ENCODE results near the gene PTPRD.

- TF ChIP-seq, protein P1, sequence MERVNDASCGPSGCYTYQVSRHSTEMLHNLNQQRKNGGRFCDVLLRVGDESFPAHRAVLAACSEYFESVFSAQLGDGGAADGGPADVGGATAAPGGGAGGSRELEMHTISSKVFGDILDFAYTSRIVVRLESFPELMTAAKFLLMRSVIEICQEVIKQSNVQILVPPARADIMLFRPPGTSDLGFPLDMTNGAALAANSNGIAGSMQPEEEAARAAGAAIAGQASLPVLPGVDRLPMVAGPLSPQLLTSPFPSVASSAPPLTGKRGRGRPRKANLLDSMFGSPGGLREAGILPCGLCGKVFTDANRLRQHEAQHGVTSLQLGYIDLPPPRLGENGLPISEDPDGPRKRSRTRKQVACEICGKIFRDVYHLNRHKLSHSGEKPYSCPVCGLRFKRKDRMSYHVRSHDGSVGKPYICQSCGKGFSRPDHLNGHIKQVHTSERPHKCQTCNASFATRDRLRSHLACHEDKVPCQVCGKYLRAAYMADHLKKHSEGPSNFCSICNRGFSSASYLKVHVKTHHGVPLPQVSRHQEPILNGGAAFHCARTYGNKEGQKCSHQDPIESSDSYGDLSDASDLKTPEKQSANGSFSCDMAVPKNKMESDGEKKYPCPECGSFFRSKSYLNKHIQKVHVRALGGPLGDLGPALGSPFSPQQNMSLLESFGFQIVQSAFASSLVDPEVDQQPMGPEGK (tag by site-specific recombination; IDR thresholded peaks at IDR 0.05) = no peak
- TF ChIP-seq, protein P2, sequence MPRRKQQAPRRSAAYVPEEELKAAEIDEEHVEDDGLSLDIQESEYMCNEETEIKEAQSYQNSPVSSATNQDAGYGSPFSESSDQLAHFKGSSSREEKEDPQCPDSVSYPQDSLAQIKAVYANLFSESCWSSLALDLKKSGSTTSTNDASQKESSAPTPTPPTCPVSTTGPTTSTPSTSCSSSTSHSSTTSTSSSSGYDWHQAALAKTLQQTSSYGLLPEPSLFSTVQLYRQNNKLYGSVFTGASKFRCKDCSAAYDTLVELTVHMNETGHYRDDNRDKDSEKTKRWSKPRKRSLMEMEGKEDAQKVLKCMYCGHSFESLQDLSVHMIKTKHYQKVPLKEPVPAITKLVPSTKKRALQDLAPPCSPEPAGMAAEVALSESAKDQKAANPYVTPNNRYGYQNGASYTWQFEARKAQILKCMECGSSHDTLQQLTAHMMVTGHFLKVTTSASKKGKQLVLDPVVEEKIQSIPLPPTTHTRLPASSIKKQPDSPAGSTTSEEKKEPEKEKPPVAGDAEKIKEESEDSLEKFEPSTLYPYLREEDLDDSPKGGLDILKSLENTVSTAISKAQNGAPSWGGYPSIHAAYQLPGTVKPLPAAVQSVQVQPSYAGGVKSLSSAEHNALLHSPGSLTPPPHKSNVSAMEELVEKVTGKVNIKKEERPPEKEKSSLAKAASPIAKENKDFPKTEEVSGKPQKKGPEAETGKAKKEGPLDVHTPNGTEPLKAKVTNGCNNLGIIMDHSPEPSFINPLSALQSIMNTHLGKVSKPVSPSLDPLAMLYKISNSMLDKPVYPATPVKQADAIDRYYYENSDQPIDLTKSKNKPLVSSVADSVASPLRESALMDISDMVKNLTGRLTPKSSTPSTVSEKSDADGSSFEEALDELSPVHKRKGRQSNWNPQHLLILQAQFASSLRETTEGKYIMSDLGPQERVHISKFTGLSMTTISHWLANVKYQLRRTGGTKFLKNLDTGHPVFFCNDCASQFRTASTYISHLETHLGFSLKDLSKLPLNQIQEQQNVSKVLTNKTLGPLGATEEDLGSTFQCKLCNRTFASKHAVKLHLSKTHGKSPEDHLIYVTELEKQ (tag by site-specific recombination; IDR thresholded peaks at IDR 0.05; ENCODE audit: borderline replicate concordance) = no peak
- TF ChIP-seq ZBTB8A (tag by site-specific recombination; IDR thresholded peaks at IDR 0.05) = no peak
- TF ChIP-seq, protein P3, sequence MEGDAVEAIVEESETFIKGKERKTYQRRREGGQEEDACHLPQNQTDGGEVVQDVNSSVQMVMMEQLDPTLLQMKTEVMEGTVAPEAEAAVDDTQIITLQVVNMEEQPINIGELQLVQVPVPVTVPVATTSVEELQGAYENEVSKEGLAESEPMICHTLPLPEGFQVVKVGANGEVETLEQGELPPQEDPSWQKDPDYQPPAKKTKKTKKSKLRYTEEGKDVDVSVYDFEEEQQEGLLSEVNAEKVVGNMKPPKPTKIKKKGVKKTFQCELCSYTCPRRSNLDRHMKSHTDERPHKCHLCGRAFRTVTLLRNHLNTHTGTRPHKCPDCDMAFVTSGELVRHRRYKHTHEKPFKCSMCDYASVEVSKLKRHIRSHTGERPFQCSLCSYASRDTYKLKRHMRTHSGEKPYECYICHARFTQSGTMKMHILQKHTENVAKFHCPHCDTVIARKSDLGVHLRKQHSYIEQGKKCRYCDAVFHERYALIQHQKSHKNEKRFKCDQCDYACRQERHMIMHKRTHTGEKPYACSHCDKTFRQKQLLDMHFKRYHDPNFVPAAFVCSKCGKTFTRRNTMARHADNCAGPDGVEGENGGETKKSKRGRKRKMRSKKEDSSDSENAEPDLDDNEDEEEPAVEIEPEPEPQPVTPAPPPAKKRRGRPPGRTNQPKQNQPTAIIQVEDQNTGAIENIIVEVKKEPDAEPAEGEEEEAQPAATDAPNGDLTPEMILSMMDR (tag by site-specific recombination; IDR thresholded peaks at IDR 0.05) = no peak
Observed at GRCh38 chr9:9112001-9112720, 1500.6 kb downstream of the PTPRD start.
